ENCODE results near the gene HOOK2.
"Not testable (repeated sequence)": the region's sequence is repeated elsewhere in the genome, so short reads cannot be mapped to it uniquely, and the experiment has no call there.

Gene HOOK2

DNA sequence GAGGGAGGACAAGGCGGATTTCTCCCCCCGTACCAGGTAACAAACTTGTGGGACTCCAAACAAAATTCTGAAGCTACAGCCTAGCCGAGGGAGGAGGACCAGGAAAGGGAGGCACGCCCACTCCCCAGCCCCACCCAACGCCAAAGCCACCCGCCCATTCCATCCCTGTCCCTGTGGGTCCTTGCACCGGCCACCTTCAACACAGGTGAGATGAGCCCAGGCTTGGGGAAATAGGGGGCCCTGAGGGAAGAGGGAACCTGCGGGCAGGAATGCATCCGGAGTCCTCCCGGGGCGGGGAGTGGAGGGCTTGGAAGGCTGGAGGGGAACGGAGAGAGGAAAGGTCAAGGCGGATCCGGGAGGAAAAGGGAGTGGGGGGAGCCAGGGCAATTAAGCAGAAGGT, 23.7 kb downstream of the HOOK2 start, which contains the start of gene BEST2:
Gene BEST2, plus strand, starts transcription at position 157 of the 400 bp plus-strand sequence. CDS start 802 bp downstream, outside the sequence.
- no peak for DNase-seq

DNA sequence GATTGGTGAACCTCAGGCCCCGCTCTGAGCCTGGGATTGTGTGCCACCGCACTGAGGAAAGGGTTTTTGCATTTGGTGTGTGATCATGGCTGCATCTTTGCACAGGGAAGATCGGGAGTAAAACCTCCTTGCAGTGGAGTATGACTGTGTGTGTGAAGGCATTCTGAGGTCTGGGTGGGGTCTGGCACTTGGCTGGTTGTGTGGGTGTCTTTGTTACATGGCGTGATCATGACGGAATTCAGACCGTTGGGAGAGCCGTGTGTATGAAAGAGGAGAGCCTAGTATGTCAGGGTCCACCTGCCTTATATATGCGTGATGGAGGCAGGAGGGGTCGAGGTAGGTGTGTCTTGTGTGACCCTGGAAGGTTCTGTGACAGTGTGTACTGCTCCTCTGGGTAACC, 24.5 kb downstream of the HOOK2 start:
- no peak for DNase-seq

- DNase-seq = no peak
Measured at GRCh38 chr19:12749938-12750521, 25.3 kb downstream of the HOOK2 start.

DNA sequence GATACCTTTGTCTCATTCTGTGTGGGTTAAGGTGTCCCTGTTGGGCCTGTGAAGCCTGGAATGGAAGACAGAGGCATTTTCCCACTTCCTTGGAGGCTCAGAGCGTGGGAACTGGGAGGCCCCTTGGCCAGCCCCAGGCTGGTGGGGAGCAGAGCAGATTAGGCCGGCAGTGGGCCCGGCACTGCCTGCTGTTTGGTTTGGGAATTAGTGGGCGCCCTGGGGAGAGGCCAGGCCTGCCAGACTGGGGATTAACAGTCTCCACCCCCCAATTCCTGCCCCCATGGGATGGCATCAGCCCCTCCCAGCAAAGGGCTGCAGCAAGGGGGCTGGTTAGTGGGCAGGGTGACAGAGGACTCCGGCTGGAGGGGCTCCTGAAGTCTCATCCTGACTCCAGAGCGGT, 26.9 kb downstream of the HOOK2 start:
- no peak for DNase-seq

GRCh38 chr19:12745166-12745897, 30.0 kb downstream of the HOOK2 start:
- DNase-seq = no peak

DNA sequence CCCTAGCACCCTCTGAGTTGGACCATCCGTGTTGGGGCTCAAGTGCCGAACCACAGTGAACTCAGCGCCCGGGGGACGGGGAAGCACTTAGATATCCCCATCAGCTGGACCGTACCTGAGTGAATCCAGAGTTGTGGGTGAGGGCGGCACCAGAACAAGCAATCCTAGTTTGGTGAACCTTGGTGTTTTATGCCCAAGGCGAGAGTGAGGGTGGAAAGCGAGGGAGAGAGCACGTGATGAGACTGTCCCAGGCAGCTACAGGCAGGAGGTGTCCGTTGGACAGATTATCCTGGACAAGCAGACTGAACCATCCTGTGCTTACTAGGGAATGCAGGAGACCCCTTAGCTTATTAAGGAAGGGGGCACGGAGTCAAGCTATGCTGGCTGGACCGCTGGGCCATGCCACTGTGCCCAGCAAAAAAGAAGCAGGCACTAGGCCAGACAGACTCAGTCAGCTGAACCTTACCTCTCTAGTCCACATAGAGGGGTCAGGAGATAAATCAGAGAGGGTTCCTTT, 37.5 kb downstream of the HOOK2 start:
- no peak for DNase-seq

DNA sequence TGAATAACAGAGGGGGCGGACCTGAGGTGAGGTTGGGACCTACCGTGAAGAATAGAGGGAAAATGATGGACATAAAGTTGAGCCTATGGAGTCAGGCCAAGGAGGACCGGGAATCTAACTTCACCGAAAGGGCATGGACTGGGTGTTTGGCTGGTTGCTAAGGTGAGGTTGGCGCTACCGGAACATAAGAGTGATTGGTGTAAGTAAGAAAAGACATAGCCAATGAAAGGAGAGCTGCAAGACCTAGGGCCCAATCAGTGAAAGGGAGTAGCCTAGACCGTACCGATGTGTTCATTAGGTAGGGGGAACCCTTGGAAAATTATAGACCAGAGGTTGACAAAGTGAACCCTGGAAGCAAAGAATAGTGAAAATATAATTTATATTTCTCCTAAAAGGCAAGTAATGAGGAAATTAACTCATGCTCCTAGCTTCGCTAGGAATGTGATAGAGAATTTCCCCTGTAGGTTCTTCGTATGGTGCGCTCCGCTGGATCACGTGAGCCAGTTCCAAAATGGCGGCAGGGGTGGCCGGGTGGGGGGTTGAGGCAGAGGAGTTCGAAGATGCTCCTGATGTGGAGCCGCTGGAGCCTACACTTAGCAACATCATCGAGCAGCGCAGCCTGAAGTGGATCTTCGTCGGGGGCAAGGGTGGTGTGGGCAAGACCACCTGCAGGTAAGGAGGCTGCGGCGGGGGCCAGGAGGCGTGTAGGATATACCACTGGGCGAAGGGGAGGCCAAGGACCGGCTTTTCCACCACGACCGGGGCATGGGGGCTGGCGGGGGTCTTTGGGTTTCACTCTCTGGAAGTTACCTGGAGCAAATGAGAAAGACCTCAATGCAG, 38.1 kb downstream of the HOOK2 start, which contains the start of gene GET3:
Gene GET3, plus strand, starts transcription at position 503 of the 840 bp plus-strand sequence. Its CDS starts 9 bp downstream, at position 512.
- peak; percentile 56 to 96 for DNase-seq

GRCh38 chr19:12733369-12734214, 41.8 kb downstream of the HOOK2 start:
- peak; percentile 3 to 14 for DNase-seq

DNA sequence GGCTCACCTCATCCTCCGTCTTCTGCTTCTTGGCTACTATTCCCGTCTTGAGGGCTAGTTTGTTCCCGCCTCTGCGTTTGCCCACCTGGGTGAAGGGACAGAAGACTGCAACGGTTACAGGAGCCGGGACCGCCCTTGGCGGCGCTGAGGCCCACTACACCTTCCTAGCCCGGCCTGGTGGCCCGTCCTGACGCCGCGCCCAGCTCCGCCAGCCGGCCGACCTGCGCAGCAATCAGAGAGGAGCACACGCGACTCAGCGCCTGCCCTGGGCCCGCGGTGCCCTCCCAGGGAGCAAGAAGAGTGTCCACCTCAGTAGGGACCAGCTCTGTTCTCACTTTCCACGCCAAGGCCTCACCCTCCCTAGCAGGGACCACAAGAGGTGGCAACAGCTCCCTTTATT, 44.0 kb downstream of the HOOK2 start:
- no peak for DNase-seq

DNA sequence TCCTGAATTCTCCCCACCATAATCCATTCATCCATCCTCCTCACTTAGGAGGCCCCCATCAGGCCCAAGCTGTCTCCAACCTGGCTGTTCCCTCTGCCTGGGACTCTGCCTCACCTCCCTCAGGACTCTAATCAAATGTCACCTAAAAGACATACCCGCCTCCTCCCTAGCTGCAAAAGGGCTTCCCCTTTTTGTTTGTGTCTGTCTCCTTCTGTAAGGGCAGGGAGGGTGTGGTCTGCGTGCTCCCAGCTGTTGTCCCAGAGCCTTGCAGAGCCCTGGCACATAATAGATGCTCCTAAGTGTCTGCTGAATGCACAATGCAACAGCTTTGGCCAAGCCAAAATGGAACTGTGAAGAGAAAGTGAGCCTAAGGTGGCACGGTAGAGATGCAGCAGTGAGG, 45.3 kb downstream of the HOOK2 start:
- DNase-seq = no peak

DNA sequence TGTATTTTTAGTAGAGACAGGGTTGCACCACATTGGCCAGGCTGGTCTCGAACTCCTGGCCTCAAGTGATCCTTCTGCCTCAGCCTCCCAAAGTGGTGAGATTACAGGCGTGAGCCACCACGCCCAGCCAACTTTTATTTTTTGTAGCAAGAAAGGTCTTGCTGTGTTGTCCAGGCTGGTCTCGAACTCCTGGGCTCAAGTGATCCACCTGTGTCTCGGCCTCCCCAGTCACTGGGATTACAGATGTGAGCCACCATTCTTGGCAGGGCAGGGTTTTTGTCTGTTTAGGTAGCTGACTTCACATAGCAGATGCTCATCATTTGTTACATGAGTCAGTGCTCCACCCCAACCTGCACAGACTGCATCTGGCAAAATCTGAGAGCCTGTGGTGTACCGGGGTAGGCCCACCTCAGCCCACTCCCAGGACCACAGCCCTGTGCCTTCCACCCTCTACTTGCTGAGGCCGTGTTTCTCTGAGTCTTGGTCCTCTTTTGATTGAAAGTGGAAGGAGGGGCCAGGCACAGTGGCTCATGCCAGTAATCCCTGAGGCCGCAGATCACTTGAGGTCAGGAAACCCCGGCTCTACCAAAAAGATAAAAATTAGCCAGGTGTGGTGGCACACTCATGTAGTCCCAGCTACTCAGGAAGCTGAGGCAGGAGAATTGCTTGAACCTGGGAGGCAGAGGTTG, 47.5 kb downstream of the HOOK2 start:
- no peak for DNase-seq

- DNase-seq = no peak
Measured at GRCh38 chr19:12726988-12727316, 48.4 kb downstream of the HOOK2 start.

DNA sequence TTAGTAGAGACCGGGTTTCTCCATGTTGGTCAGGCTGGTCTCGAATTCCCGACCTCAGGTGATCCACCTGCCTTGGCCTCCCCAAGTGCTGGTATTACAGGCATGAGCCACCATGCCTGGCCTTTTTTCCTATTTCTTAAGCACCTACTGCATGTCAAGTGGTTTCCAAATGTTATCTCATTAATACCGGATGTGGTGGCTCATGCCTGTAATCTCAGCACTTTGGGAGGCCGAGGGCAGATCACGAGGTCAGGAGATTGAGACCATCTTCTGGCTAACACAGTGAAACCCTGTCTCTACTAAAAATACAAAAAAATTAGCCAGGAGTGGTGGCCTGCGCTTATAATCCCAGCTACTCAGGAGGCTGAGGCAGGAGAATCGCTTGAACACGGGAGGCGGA, 49.7 kb downstream of the HOOK2 start:
- not testable (repeated sequence) for DNase-seq

- peak; percentile 19 to 37 for DNase-seq
Measured at GRCh38 chr19:12723641-12724426, 51.5 kb downstream of the HOOK2 start, which contains the start of gene TNPO2. TNPO2 (minus strand) TSS chr19:12723932; CDS start chr19:12720977, 2,955 bp downstream.

DNA sequence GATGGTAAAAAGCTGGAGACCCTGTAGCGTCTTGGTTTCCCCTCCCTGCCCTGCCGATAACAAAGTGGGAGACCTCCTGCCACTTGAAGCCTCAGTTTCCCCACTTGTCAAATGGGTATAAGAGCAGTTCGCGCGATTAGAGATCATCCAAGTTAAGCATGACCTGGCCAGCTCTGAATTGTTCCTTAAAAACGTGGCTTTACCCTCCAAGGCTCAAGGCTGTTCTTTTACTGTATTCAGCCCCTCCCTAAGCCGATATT, 52.0 kb downstream of the HOOK2 start:
- no peak for DNase-seq

DNA sequence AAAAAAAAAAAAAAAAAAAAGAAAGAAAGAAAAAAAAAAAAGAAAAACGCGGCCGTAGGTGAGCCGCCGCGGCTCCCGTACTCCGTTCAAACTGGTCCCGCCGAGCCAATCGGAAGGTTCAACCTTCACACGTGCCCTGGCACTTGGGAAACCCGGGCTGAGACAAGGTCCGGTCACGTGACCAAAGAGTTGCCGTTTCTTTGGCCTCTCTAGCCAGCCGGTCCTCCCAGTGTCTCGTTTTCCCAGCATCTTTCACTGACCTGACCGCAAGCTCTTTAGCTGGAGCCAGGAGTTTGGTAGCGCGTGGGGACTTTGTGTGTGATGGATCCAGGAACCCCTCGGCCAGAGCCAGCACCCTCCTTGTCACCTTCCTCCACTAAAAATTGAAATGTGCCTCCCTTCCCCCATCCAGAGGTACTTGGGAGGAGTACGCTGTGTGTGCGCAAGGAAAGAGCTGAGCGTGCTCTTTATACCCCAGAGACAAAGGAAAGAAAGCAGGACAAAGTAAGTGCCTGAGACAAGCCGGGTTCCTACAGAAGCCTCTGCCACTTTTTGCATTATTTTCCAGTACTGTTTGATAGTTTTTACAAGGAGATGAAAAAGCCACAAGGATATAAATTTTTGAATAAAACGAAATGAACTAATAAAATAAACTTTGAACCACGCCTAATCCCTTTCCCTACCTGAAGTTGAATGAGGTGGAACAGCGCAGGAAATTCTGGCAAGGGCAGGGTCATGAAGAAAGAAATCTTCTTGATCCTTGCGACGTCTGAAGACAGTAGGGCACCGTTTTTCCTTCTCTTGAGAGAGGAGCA, 52.6 kb downstream of the HOOK2 start:
- peak; percentile 67 to 93 for DNase-seq

DNA sequence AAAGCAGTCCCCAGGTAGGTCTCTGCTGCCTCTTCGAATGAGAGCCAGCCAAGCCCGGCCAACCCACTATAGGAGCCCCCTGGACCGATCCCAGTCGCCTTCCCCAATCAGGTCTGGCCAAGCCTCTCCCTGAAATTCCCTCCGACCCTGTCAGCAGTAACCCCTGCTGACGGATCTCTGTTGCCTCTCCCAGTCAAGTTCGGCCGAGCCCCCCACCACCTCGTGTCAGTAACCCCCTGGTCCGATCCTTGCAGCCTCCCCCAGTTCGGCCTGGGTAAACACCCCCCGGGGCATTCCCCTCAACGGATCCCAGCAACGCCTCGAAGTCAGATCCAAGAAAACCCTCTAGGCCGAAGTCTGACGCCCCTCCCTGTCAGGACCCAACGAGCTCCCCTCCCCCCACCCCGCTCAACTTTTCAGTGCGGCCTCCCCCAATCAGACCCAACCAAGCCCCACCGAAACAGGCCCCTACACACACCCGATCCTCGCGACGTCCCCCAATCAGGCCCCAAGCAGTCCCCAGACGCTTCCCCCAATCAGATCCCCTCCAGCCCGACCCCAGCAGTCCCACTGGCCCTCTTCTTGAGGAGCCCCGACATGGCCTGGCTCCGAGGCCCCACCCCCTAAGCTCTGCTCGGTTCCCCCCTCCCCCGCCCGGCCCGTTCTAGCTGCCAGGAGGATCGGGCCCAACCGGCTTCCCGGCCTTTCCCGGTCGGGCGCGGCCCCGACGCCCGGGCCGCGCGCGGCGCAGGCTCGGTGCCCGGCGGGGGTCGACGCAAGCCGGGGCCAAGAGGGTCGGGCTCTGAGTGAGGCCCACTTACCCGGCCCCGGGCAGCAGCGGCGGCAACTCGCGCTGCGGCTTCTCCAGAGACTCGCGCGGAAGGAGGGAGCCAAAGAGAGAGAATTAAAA, 53.4 kb downstream of the HOOK2 start:
- peak; percentile 31 to 43 for DNase-seq

DNA sequence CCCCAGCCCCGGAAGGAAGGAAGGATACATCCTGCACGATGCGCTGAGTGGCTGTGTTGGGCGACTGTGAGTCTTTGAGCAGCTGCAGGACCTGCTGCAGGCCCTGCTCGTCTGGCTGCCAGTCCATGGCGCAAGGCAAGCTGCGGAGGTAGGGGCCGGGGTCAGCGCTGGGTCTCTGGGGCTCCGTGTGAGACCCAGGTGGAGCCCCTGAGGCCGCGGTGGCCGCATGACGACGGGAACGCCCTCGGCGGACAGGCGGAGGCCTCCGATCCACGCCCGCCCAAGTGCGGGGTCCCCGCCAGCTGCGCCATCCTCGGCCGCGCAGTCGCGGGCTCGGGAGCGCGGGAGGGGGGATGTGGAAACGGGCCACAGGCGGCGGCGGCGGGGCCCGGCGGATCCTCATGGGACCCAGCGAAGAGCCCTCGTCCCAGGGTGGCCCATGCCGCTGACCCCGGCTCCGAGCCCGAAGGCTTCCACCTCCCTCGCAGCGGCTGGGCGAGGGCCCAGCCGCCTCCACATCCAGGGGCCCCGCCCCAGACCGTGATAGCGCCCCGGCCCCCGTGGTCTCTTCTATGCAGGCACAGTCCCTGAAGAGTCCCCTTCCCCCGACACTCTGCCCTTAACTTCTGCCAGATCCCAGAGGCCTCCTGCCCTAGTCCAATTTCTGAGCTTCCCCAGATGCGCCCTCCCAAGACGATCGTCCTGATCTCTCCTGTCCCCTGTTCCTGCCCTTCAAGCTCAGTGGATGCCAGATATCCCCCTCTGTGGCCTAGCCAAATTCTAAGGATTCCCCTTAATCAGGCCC, 54.3 kb downstream of the HOOK2 start:
- DNase-seq = no peak
